CD4-positive, alpha-beta T cell treated with Interleukin-15 for 1 hour (primary cell): ENCODE results near the gene SKAP2.
"Not testable (repeated sequence)": the region's sequence is repeated elsewhere in the genome, so short reads cannot be mapped to it uniquely, and the experiment has no call there.

Source experiments
- DNase-seq: peaks from one replicate; pipeline ENCODE4 v3.0.0-alpha.2; 2020

Gene SKAP2

DNA sequence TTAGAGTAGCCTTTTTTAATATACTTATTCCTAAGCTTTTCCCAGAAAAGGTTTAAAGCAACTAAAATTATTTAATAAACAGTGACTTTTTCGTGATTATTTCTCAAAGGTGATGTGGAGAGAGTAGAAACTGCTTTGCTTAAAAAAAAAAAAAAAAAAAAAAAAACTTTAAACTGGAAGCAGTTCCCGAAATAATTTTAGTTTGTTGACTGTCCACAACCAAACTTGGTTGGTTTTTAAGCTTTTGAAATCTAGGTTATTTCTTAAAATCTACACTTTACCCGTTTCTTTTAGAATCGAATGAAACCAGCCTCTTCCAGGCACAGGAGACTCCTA lies 7.3 kb downstream of the SKAP2 start:
- no peak for DNase-seq

DNA sequence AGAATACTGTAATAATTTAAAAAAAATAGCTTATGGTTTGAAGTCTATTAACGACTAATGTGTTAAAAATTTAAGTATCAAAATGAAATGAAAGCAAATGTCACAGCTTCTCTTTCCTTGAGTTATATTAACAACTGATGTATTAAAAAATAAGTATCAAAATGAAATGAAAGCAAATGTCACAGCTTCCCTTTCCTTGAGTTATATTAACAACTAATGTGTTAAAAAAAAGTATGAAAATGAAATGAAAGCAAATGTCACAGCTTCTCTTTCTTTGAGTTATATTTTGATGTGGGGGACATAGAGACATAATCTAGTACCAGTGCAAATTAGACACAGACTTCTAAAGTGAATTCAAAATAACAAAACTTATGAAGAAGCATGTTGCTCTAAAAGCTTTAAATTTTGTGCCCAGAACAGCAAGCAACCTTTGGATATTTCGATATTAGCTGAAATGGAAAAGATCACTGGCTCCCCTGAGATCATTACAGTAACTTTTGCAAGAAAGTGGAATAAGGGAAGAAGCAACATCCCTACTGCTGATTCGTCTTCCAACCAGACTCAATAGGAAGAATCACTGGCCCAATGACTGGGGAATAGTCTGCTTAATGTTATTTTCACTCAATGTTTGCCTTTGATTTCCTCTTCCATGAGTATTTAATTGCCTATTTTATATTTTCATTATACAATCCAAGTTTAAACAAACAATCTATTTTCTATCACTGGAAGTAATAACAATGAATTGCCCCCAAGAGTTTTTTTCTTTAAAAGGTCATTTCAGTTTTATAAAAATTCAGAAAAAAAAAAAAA lies 8.0 kb downstream of the SKAP2 start:
- DNase-seq: no peak

DNA sequence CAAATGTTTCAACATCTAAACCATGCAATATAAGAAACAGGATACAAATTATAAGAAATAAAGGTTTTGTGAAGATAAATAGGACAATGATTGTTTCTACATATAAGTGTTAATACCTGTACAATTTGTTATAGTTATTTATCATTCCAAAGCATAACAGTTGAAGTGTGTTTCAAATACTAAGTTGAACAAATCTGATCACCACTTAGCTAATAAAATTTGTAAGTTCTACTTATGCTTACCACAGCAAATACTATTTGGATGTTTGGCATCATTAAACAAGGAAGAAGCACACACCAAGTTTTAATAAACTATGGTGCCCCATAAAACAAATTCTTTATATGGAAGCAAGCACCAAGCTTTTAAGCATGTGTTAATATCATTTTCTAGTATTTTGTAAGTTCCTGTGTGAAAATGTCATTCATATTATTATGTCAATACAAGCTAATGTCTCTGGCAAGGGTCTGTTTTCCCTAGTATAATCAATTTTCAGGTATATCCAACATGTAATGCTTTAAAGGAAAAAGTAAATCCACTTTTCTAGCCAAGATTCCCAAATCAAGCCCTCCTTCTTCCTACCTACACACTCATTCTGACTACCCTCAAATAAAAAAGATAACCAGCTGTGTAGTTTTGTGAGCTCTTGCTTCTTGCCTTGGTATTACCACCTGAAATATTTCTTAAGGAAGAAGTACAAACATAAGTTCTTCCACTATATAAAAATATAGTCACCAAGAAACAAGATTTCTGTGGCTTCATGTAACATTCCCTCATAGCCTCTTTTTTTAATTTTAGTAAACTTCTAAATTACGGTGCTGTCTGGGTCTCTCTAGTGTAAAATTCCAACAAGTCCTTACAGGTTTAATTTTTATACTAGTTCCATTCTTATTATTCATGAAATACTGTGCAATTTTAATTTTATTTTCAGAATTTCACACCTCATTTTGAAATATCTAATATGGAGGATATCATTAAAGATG lies 9.2 kb downstream of the SKAP2 start:
- no peak for DNase-seq

DNA sequence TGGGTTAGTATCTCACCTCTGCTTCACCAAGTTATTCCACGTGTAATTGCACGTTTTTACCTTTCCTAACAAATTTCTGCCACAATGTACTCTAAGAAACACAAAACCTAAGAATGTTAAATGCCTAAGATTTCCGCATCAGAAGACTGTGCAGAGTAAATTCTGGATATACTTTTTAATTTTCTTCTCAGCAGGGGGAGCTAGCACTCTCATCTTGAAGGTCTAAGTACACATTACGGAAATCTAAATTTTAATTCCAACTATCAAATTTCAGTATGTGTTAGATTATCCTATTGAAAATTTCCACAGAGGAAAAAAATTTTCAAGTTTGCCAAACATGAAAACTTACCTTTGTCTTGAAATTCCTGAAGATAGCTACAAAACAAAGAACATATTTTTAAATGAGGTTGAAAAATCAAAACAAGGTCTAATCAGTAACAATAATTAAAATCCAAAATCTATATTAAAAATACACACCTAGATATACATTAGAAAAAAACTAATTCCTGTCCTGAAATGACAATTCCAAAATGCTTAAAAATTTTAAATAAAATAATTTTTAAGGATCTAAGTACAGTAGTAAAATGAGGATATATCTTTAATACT lies 10.5 kb downstream of the SKAP2 start:
- no peak for DNase-seq

DNA sequence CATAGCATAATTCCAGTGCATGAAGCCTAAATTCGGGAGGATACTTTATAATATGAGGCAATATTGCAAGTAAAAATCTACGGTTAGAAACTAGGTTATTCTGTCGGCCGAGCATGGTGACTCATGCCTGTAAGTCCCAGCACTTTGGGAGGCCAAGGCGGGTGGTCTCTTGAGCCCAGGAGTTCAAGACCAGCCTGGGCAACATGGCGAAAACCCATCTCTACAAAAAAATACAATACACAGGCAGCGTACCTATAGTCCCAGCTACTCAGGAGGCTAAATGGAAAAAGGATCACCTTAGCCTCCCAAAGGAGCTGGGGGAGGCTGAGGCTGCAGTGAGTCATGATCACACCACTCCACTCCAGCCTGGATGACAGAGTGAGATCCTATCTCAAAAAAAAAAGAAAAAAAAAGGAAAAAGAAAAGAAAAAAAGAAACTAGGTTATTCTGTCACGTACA lies 14.2 kb downstream of the SKAP2 start:
- DNase-seq: no peak

DNA sequence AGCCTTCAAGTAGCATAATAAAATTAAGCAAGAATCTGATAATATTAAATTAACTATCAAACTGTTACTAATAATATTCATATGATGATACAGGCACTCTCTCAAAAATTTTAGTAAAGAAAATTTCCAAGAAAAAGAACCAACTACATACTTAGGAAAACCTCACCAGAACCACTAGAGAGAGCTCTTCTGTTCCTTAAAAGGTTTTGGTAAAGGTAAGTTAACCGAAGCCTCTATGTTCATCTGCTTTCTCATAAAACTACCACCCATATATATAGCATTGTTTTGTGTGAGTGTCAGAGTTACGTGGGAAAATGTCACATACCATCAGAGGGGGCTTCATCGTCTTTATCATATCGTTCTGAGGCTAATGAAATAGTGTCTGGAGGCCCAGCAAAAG lies 20.7 kb downstream of the SKAP2 start:
- no peak for DNase-seq

DNA sequence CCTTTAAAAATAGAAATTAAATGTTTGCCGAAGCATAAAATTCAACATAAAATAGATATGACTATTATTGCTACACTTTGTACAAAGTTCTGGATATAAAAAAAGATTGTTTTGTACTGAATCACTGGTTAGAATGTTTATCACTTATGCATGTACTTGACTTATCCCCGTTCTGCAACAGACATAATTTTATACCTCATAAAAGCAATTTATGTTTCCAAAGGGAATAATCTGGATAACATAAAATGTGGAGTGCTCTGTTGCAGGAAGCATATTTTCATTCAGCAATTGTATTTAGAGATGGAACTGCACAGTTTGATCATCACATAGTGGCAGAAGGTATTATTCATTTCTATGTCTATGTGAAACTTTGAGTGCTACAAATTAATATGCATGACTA lies 21.5 kb downstream of the SKAP2 start:
- no peak for DNase-seq

DNA sequence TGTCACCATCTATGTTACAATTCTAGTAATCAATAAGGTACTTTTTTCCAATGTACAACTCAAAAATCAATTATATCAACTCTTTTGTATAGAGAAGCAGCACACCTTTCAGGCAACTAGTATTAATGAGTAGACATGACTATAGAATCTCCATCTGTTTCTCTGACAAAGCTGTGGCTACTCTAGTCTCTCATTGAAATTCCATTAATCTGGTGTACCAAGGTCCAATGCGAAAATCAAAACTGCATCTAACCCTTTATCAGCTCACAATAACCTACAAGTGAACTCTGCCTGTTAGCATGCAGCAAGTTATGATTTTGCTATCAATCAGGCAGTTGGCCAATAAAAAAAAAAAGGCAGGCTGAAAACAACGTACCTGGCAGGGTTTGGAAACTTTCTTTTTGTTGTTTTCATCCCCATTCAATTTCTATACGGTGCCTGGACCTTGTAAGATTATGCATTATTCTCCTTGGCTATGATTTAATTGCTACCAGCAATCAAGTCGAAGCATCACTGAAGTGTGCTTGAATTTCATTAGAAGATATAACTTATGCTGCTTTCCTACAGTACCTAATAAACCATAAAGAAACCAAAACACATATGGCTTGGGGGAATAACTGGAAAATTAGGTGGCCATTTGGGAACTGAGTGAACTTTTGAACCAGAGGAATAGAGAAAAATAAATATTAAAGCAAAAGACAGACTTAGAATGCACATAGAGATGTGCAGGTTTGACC lies 23.2 kb downstream of the SKAP2 start:
- DNase-seq: no peak

DNA sequence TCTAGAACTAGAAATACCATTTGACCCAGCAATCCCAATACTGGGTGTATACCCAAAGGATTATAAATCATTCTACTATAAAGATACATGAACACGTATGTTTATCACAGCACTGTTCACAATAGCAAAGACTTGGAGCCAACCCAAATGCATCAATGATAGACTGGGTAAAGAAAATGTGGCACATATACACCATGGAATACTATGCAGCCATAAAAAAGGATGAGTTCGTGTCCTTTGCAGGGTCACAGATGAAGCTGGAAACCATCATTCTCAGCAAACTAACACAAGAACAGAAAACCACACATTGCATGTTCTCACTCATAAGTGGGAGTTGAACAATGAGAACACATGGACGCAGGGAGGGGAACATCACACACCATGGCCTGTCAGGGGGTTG lies 27.6 kb downstream of the SKAP2 start:
- not testable (repeated sequence) for DNase-seq

DNA sequence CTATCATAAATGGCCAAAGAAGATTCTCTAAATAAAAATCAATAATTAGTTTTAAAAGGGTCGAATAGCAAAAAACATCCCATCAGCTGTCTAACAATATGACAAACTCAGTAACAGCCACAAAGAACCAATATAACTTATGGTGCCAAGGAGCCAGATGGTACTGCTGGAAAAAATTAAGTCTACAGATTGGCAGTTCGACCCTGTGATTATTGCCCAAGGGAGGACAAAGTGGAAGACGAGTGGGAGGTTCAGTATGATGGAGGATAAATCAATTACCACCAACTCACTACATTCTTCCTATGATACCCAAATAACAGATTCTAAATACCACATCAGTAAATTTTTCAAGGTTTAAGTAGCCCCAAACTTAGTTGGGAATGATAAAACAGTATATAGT lies 49.0 kb downstream of the SKAP2 start:
- no peak for DNase-seq

DNA sequence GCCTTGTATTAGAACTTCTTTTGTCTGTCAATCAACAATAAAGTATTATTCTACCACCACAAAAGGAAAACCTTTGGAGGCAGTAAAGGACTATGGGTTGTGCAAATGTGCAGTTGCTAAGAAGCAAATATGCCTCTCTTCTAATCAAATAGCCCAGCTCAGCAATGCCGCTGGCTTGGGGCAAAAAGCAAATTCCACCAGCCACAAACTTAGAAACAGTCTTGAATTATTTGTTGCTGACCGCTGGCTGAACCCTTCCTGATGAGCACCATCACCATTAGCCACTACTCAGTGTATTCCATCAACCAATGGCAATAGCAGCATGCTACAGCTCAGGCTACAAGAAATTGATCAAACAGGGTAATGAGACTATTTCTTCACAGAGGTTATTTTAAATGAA lies 51.0 kb downstream of the SKAP2 start:
- DNase-seq: no peak

DNA sequence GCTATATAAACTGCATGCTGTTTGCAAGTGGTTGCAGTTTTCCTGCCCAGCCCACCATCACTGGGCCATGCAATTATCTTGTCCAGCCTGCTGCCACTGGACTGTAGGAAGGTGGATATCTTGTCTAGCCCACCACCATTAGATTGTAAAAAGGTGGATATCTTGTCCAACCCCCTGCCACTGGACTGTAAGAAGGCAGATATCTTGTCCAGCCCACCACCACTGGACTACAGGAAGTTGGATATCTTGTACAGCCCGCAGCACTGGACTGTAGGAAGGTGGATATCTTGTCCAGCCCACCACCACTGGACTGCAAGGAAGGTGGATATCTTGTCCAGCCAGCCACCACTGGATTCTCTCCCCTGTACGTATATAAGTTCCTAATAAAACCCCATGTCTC lies 69.8 kb downstream of the SKAP2 start:
- no peak for DNase-seq

DNA sequence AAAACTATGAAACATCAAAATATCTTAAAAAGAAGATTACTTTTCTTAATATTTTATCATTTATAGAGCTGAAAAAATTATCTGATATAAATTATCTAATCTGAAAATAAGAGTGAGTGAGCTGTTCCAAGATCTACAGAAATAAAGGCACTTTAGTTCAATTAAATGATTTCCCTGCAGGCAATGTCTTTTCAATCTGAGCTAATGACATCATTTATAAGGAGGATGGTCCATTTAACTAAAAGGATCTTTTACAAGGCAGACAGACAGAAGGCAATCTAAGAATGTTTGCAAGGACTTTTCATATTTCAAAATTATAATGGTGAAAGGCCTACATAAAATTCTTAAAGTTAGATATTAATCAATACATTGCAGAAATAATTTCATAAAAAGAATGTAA lies 71.8 kb downstream of the SKAP2 start:
- no peak for DNase-seq

DNA sequence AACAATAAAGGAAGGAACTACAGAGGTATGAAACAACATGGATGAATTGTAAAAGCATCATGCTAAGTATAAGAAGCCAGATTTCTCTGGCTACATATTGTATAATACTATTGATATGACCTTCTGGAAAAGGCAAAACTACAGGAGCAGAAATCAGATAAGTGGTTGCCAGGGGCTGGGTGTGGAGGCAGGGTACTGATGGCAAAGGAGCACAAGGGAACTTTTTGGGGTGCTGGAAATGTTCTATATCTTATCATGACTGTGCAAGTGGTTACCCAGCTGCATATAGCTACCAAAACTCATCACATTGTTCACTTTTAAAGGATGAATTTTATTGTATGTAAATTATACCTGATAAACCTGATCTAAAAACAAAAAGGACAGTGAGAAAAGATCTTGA lies 72.4 kb downstream of the SKAP2 start:
- no peak for DNase-seq

DNA sequence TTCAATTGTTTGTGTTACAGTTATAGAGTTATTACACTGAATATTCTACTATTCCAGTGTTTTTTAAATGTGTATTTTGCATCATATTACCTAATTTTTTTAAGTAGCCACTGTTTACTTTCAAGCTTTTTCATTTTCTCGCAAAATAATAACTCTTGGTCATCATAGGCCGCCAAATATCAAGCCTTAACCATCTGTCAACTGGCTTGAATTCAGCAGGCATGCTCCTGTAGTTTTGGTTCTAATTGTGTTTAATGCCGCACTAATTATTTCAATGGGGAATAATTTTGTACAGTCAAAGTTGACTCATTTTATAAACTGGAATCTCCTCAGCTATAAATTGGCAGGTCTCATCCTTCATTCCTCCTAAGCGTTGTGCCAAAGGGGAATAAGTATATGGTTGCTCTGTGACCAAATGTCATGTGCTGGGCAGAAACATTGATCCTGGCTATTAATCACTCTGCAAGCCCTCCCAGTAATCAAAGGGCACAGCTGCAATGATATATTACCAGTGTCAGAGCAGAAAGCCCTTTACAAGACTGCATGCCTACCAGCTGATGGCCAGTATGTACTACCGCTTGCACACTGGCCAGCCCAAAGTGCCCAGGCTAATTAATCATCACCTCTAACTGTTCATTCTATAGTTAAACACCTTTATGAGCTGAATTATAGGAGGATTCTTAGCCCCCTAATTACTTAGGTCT lies 74.8 kb downstream of the SKAP2 start:
- no peak for DNase-seq

DNA sequence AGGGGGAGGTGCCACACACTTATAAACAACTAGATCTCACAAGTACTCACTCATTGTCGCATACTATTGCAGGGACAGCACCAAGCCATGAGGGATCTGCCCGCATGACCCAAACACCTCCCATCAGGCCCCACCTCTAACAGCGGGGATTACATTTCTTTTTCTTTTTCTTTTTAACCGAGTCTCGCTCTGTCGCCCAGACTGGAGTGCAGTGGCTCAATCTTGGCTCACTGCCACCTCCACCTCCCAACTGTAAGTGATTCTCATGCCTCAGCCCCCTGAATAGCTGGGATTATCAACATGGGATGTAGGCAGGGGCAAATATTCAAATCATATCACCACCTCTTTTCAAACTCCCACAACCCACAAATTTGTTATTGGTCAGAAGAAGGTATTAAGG lies 76.7 kb downstream of the SKAP2 start:
- DNase-seq: no peak

DNA sequence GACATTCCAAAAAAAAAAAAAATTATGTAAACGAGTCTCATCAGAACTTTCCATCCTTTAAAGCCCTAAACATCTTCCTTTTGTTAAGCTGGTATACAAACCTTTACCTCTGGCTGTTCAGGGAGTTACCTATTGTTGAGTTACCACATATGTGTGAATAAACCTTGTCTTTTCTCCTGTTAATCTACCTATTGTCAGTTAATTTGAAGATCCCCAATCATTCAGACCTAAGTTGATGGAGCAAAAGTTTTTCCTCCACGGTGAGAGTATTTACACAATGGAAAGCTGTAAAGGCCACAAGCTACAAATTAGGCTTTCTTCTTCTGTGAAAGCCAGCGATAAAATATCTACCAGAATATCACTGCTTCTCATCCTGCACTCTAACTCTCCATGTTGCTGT lies 80.3 kb downstream of the SKAP2 start:
- DNase-seq: no peak

DNA sequence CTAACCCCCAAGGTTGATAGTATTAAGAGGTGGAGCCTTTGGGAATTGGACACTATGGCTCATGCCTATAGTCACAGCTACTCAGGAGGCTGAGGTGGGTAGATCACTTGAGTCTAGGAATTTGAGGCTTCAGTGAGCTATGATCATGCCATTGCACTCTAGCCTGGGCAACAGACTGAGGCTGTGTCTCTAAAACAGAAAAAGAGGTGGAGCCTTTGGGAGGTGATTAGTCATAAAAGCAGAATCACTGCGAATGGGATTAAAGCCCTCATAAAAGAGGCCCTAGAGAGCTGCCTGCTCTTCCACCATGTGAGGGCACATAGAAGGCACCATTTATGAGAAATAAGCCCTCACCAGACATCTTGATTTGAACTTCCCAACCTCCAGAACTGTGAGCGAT lies 81.9 kb downstream of the SKAP2 start:
- no peak for DNase-seq

DNA sequence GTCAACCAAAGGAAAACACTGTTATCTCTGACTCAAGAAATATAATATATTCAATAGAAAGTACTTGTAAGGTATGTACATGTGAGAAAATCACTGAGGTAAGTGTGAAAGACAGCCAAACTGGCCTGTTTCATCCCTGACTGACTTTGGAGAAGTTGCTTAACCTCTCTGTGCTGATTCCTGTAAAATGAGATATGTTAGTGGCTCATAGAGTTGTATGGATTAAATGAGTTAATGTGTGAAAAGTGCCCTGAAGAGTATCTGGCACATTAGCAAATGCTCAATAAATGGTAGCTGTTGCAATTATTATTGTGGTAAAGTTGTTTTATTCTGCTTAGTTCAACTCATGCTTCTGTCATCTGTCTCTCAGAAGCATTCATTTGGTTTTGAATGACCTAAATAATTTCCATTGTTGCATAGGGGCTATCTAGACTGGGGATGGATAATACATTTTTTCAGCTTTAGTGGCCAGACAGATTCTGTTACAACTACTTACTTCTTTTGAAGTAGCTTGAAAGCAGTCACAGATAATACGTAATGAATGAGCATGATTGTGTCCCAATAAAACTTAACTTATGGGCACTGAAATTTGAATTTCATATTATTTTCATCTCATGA lies 84.3 kb downstream of the SKAP2 start:
- DNase-seq: no peak

DNA sequence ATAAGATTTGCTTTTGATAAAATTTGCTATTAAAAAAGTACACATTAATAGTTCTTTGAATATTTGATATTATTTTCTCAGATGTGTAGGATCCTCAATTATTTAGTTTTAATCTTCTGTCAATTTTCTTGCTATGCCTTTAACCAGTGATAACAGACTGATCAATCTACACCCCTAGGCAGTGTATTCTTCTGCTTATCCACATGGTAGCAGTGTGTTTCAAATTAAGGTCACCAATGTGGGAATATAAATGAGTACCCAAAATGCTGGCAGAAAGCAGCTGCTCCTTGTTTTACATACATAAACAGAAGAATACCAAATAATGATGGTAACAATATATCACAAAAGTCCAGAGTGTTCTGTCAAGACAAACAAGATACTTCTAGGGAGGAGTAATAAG lies 87.0 kb downstream of the SKAP2 start:
- no peak for DNase-seq

DNA sequence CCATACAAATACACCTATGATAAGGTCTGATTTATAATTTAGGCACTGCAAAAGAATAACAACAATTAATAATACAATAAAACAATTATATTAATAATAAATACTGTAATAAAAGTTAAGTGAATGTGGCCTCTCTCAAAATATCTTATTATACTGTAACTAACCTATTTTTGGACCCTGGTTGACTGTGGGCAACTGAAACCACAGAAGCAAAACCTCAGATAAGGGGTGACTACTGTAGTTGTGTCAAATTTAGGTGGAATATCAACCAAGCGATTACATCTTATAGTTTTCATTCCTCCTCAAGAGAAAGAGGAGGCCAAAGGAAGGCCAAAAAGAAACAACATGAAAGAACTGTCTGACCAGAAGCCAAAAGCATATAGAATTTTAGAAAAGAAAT lies 103.9 kb downstream of the SKAP2 start:
- DNase-seq: no peak

DNA sequence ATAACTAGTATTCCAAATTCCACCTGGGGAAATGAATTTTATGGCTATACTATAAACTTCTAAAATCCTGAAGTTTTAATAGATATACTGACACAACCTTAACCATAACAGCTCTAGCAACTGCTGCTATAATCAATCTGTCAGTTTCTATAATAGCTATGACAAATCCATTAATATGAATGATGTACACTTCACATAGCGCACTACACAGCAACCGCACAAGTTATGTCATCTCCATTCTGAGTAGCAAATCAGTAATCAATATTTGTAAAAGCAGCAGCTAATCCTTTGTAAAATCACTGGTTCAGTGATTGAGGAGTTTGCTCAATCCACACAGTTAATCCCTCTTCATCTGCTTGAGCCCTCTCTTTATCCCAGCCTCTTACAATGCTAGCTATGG lies 105.3 kb downstream of the SKAP2 start:
- DNase-seq: no peak
